Measurements from ENCODE around the gene RNF186.
"Not testable (repeated sequence)": the region's sequence is repeated elsewhere in the genome, so short reads cannot be mapped to it uniquely, and the experiment has no call there.

Gene RNF186

GRCh38 chr1:19792237-19793002 is 22.7 kb downstream of the RNF186 start:
- no peak for DNase-seq

GRCh38 chr1:19790061-19790975 is 24.8 kb downstream of the RNF186 start:
- DNase-seq, result not testable (repeated sequence)

GRCh38 chr1:19786988-19787423 is 28.1 kb downstream of the RNF186 start:
- DNase-seq, result no peak

- DNase-seq, result no peak
Measured at GRCh38 chr1:19785660-19786059, 29.4 kb downstream of the RNF186 start.

GRCh38 chr1:19780267-19780877 is 34.7 kb downstream of the RNF186 start:
- DNase-seq, result no peak

- no peak for DNase-seq
Measured at GRCh38 chr1:19776933-19777332, 38.1 kb downstream of the RNF186 start.

GRCh38 chr1:19776287-19776686 is 38.8 kb downstream of the RNF186 start:
- no peak for DNase-seq

- DNase-seq, result no peak
Measured at GRCh38 chr1:19775831-19776230, 39.3 kb downstream of the RNF186 start.

- DNase-seq, result no peak
Measured at GRCh38 chr1:19775317-19775716, 39.8 kb downstream of the RNF186 start.

- no peak for DNase-seq
Measured at GRCh38 chr1:19774180-19774785, 40.8 kb downstream of the RNF186 start.

- DNase-seq, result no peak
Measured at GRCh38 chr1:19773485-19773884, 41.6 kb downstream of the RNF186 start.

- no peak for DNase-seq
Measured at GRCh38 chr1:19772053-19772452, 43.0 kb downstream of the RNF186 start.

- no peak for DNase-seq
Measured at GRCh38 chr1:19771350-19771749, 43.7 kb downstream of the RNF186 start.

GRCh38 chr1:19770436-19771190 is 44.5 kb downstream of the RNF186 start:
- no peak for DNase-seq

- no peak for DNase-seq
Measured at GRCh38 chr1:19769211-19769932, 45.7 kb downstream of the RNF186 start.

- DNase-seq, result no peak
Measured at GRCh38 chr1:19768353-19769210, 46.5 kb downstream of the RNF186 start.

GRCh38 chr1:19765623-19766022 is 49.5 kb downstream of the RNF186 start:
- DNase-seq, result no peak

GRCh38 chr1:19764848-19765247 is 50.2 kb downstream of the RNF186 start:
- DNase-seq, result no peak

All from NCI-H748 treated with DMSO at 0.1 percent for 48 hours (cell line).